Pancreas (tissue), 10 donors: ENCODE results near the gene BLTP3A. TPM values are rescaled to one million over a fixed set of nuclear protein-coding genes. Genes with fewer than 3 reads are reported as not detected.

Experiments
- ATAC-seq, 4 donors: fragments of 200-7000 bp; cut with Tn5 transposase; one replicate each; pipeline versions ENCODE4 v1.8.0 to v1.9.1; 2020; ENCODE audit warnings: mild to moderate bottlenecking in 4 of 4, moderate library complexity in 4 of 4
- DNase-seq, 6 donors: peaks; one replicate each; pipeline ENCODE4 v3.0.0-alpha.2; 2020
- FAIRE-seq: peaks from 2 replicates; lab custom pipeline; 2012; peaks lifted over from hg19 to GRCh38; lab: Jason Lieb, UNC
- H3K27ac ChIP-seq, 4 donors: fragments of 200-600 bp; sonication (generic); 1 replicate in 3 of 4; 2 replicates in 1 of 4; pipeline versions ENCODE4 v1.5.0 to v1.8.0; 2020
- H3K27me3 ChIP-seq, 4 donors: fragments of 200-600 bp; one replicate each; pipeline ENCODE4 v1.8.0; 2021
- H3K36me3 ChIP-seq, 3 donors: fragments of 200-600 bp; sonication (generic) in 1 of 3; one replicate each; pipeline versions ENCODE4 v1.5.0 to v1.8.0; 2020 to 2021
- H3K4me1 ChIP-seq, 3 donors: fragments of 200-600 bp; one replicate each; pipeline ENCODE4 v1.8.0; 2021
- H3K4me3 ChIP-seq, 4 donors: fragments of 200-600 bp; sonication (generic) in 2 of 4; one replicate each; pipeline versions ENCODE4 v1.5.0 to v1.8.0; 2020 to 2021
- H3K9me3 ChIP-seq, 4 donors: fragments of 200-600 bp; one replicate each; pipeline ENCODE4 v1.8.0; 2021
- CTCF ChIP-seq, 4 donors: fragments of 200-600 bp; sonication (generic) in 3 of 4; IDR thresholded peaks; one replicate each; pipeline versions ENCODE4 v1.5.0 to v1.8.0; 2021; ENCODE audit warnings: antibody characterized with exemption in 4 of 4
- WGBS, 2 donors: extraction: QIAGEN DNeasy Blood & Tissue Kit; methylation state at CpG; one replicate each; pipeline ENCODE4 v1.1.7; 2013; 5-methylcytosine and 5-hydroxymethylcytosine counted together
- intact Hi-C, 3 donors: fragments of 100-400 bp; cut with DNase I; formaldehyde crosslinking; loops; one replicate each; pipeline versions ENCODE4 v1.11.1 to v1.14.2; 2022
- polyA plus RNA-seq, 2 donors: library from polyadenylated mRNA; stranded (reverse); fragments of 200-250 nt; gene quantifications; one replicate each; pipeline ENCODE4 v1.2.3, GENCODE V29; 2013
- total RNA-seq, 6 donors: library from RNA; stranded (reverse); fragmentation: NEBNext Ultra II Directional in 4 of 6; extraction: Animal tissue kit (Norgen Biotek cat#: 25700) in 4 of 6; gene quantifications; one replicate each; pipeline versions ENCODE4 v1.2.1 to v1.2.4, GENCODE V29; 2021 to 2023
- donor health status: healthy with polysubstance abuse.
- donor health status: DM: no; HTN: no; CAD: no; lungs with moderate emphysema.
- donor health status: DM: no; HTN: no; CAD: no.
- donor health status: control.
- donor health status: control.
- donor health status: Bipolar disorder and iron deficiency.
- donor health status: DM: yes; HTN: yes; CAD: no.
- donor health status: DM: no; HTN: no; CAD: no.
- donor health status: DM: no; HTN: no; CAD: no.
- donor health status: DM: yes; HTN: yes; CAD: no.

BLTP3A gene
- total and polyA plus RNA-seq, 8 donors, result 2.5 to 14.4 (median 8.6) TPM

GRCh38 chr6:34836008-34836407, 44.1 kb downstream of the BLTP3A start:
- no peak for FAIRE-seq
- intact Hi-C loops, result no loop called here
- Histone ChIP-seq H3K27ac (no peak overlapping the region), H3K9me3 (no peaks in the 10 kb centered on the region), H3K4me3 (no peak overlapping the region), H3K36me3 (peaks cover 6 to 41% (median 13%) of the 10 kb centered on the region in 3 donors), H3K4me1 (no peaks in the 10 kb centered on the region), H3K27me3 (no peaks in the 10 kb centered on the region)
- WGBS, 2 donors, result 92% methylated on average over 4 of the region's 4 CpGs
- peak in 1 of 4 donors; percentile 71 for ATAC-seq
- TF ChIP-seq CTCF (IDR thresholded peaks at IDR 0.05), result no peak
- no peak for DNase-seq

GRCh38 chr6:34836451-34836850, 44.6 kb downstream of the BLTP3A start:
- no peak for FAIRE-seq
- Histone ChIP-seq H3K4me3 (no peak overlapping the region), H3K27me3 (no peaks in the 10 kb centered on the region), H3K36me3 (peaks cover 6 to 41% (median 13%) of the 10 kb centered on the region in 3 donors), H3K9me3 (no peaks in the 10 kb centered on the region), H3K4me1 (no peaks in the 10 kb centered on the region), H3K27ac (no peak overlapping the region)
- 70 to 80% methylated on average over 2 of the region's 2 CpGs for WGBS, 2 donors
- no peak for ATAC-seq
- DNase-seq, result no peak
- intact Hi-C loops, result no loop called here
- no peak for TF ChIP-seq CTCF (IDR thresholded peaks at IDR 0.05)

- ATAC-seq (no peak), DNase-seq (no peak), FAIRE-seq (no peak)
- no peak overlapping the region for H3K4me3 ChIP-seq
- no peak for TF ChIP-seq CTCF (IDR thresholded peaks at IDR 0.05)
- H3K4me1 ChIP-seq, result no peaks in the 10 kb centered on the region
- no peaks in the 10 kb centered on the region for H3K9me3 ChIP-seq
- H3K27ac ChIP-seq, result no peak overlapping the region
- H3K27me3 ChIP-seq, result no peaks in the 10 kb centered on the region
- H3K36me3 ChIP-seq, result peaks cover 6 to 41% (median 13%) of the 10 kb centered on the region in 3 donors
- intact Hi-C loops, result no loop called here
Observed at GRCh38 chr6:34837528-34837927, 45.6 kb downstream of the BLTP3A start.

- WGBS, 2 donors, result 95 to 97% methylated on average over 15 of the region's 15 CpGs
- FAIRE-seq, result no peak
- no peak for TF ChIP-seq CTCF (IDR thresholded peaks at IDR 0.05)
- no peaks in the 10 kb centered on the region for H3K4me1 ChIP-seq
- peaks cover 6 to 35% (median 13%) of the 10 kb centered on the region in 3 donors for H3K36me3 ChIP-seq
- intact Hi-C loops, result no loop called here
- no peak for DNase-seq
- ATAC-seq, result no peak
- H3K27me3 ChIP-seq, result no peaks in the 10 kb centered on the region
- no peaks in the 10 kb centered on the region for H3K9me3 ChIP-seq
- no peak overlapping the region for H3K4me3 ChIP-seq
- no peak overlapping the region for H3K27ac ChIP-seq
Observed at GRCh38 chr6:34839666-34840352, 47.9 kb downstream of the BLTP3A start.

Other genes with a start within 250 kb of the BLTP3A start
- gene SPDEF, start 235.8 kb upstream of the BLTP3A start, total RNA-seq, result 1 to 10 TPM in 1 of 6 donors, under 1 TPM in 5; 0.24 to 1.2 (median 0.49) TPM
- gene SPDEF, start 235.8 kb upstream of the BLTP3A start, polyA plus RNA-seq, result under 1 TPM; 0.42 to 0.59 TPM
- gene ILRUN, start 95.3 kb upstream of the BLTP3A start, total RNA-seq, result 10 to 100 TPM; 18.7 to 32.9 (median 25.2) TPM
- 10 to 100 TPM; 14.6 to 16.7 TPM for gene ILRUN, start 95.3 kb upstream of the BLTP3A start, polyA plus RNA-seq
- 10 to 100 TPM; 18.6 to 39.7 (median 28.7) TPM for gene SNRPC, start 34.6 kb upstream of the BLTP3A start, total RNA-seq
- 10 to 100 TPM; 49.0 to 73.3 TPM for gene SNRPC, start 34.6 kb upstream of the BLTP3A start, polyA plus RNA-seq
- gene TAF11, start 96.0 kb downstream of the BLTP3A start, total RNA-seq, result 10 to 100 TPM in 3 of 6 donors, 1 to 10 TPM in 3; 8.7 to 11.7 (median 10.1) TPM
- gene TAF11, start 96.0 kb downstream of the BLTP3A start, polyA plus RNA-seq, result 10 to 100 TPM; 20.0 to 30.0 TPM
- gene ANKS1A, start 97.2 kb downstream of the BLTP3A start, total RNA-seq, result 10 to 100 TPM in 2 of 6 donors, 1 to 10 TPM in 4; 7.1 to 16.7 (median 9.0) TPM
- gene ANKS1A, start 97.2 kb downstream of the BLTP3A start, polyA plus RNA-seq, result 1 to 10 TPM; 6.1 to 7.0 TPM